Fibroblast of pulmonary artery (primary cell): ENCODE results near the gene PRMT7.

Source experiments
- DNase-seq: peaks from one replicate; pipeline ENCODE4 v3.0.0-alpha.2; 2010; ENCODE audit warnings: low read depth
- H3K4me3 ChIP-seq: replicated peaks from 2 replicates; pipeline ENCODE4 v1.5.1; 2011; ENCODE audit warnings: low read depth, mild to moderate bottlenecking, control low read depth, low read length, moderate library complexity
- CTCF ChIP-seq: IDR thresholded peaks from 2 replicates; pipeline ENCODE4 v1.5.1; 2011; ENCODE audit warnings: mild to moderate bottlenecking, control low read depth, low read length, inconsistent platforms; ENCODE audit errors: missing control alignments

The PRMT7 gene

GRCh38 chr16:68309799-68310198, 1.0 kb upstream of the PRMT7 start:
- peak overlapping the region; percentile 98 for H3K4me3 ChIP-seq
- no peak for DNase-seq
- no peak for TF ChIP-seq CTCF

GRCh38 chr16:68310437-68310773, 414 bp upstream of the PRMT7 start:
- peak; percentile 20 for DNase-seq
- TF ChIP-seq CTCF: no peak
- peak overlapping the region; percentile 98 for H3K4me3 ChIP-seq

GRCh38 chr16:68313116-68313515, 2.3 kb downstream of the PRMT7 start:
- no peak for TF ChIP-seq CTCF
- H3K4me3 ChIP-seq: no peak overlapping the region
- no peak for DNase-seq

- no peak for TF ChIP-seq CTCF
- DNase-seq: no peak
- H3K4me3 ChIP-seq: no peak overlapping the region
These were observed 8.5 kb downstream of the PRMT7 start for GRCh38 chr16:68319185-68319908.

- no peak for TF ChIP-seq CTCF
- DNase-seq: no peak
These were observed 13.5 kb downstream of the PRMT7 start for GRCh38 chr16:68324336-68324735.

GRCh38 chr16:68324780-68325357, 14.1 kb downstream of the PRMT7 start:
- H3K4me3 ChIP-seq: no peak overlapping the region
- TF ChIP-seq CTCF: no peak
- DNase-seq: no peak

More at GRCh38 chr16:68324336-68324735, 13.5 kb downstream of the PRMT7 start:
- no peak overlapping the region for H3K4me3 ChIP-seq
